ENCODE results near the gene TSSK3.

DNA sequence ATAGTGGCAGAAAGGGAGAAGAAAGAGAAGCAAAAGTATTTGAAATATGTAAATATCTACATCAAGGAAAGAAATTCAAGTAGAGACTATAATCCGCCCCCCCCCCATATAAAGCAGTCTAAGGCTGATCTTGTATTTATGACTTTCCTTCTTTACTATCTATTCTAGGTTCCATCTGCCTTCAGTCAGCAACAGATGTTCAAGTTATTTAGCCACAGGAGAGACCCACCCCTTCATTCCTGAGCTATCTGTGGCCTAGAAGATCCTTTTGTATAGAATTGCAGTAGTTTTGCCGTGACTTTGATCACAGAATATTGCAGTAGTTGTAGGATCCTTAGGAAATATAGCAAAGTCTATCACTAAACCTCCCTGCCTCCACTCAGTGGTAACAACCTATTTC is 42.6 kb downstream of the TSSK3 start:
- TF ChIP-seq, protein P1, sequence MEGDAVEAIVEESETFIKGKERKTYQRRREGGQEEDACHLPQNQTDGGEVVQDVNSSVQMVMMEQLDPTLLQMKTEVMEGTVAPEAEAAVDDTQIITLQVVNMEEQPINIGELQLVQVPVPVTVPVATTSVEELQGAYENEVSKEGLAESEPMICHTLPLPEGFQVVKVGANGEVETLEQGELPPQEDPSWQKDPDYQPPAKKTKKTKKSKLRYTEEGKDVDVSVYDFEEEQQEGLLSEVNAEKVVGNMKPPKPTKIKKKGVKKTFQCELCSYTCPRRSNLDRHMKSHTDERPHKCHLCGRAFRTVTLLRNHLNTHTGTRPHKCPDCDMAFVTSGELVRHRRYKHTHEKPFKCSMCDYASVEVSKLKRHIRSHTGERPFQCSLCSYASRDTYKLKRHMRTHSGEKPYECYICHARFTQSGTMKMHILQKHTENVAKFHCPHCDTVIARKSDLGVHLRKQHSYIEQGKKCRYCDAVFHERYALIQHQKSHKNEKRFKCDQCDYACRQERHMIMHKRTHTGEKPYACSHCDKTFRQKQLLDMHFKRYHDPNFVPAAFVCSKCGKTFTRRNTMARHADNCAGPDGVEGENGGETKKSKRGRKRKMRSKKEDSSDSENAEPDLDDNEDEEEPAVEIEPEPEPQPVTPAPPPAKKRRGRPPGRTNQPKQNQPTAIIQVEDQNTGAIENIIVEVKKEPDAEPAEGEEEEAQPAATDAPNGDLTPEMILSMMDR (IDR thresholded peaks at IDR 0.05; ENCODE audit: low read depth, low read length), result no peak
- TF ChIP-seq POLR2A (IDR thresholded peaks at IDR 0.05; ENCODE audit: extremely low read depth, insufficient read length), result no peak
- TF ChIP-seq, protein P2, sequence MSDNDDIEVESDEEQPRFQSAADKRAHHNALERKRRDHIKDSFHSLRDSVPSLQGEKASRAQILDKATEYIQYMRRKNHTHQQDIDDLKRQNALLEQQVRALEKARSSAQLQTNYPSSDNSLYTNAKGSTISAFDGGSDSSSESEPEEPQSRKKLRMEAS (IDR thresholded peaks at IDR 0.05; ENCODE audit: low read depth, low read length), result no peak
- no peak for TF ChIP-seq MYC (IDR thresholded peaks at IDR 0.05; ENCODE audit: low read depth, low read length)
